CD4-positive, alpha-beta T cell treated with Interleukin-4 for 1 hour (primary cell): ENCODE data around the gene DRGX.
A peak's percentile ranks its signal among the peaks of the same experiment; 100 is the strongest.

Source experiments
- DNase-seq, 2 donors: peaks; one replicate each; pipeline ENCODE4 v3.0.0-alpha.2; 2020 to 2022

The DRGX gene

GRCh38 chr10:49381111-49381900, 14.6 kb downstream of the DRGX start:
- DNase-seq, result no peak

GRCh38 chr10:49379596-49380410, 16.1 kb downstream of the DRGX start:
- no peak for DNase-seq

GRCh38 chr10:49377256-49377655, 18.6 kb downstream of the DRGX start:
- DNase-seq, result no peak

DNA sequence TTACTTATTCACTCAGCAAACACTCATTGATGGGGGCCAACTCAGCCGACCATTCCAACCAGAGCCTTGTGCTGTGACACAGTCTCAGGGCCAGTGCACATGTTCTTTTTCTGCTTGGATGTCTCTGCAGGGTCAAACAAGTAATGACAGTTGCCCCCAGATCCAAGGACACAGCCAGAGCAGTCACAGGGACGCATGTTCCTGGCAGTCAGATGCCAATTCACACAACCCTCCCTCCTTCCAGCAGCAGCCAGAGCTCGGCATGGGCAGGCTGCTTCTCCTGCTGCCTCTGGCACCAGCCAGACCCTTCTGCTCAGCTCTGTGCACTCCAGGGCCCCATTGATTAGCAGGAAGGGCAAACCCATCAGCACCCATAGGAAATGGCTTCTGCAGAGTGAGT, 20.3 kb downstream of the DRGX start:
- no peak for DNase-seq

DNA sequence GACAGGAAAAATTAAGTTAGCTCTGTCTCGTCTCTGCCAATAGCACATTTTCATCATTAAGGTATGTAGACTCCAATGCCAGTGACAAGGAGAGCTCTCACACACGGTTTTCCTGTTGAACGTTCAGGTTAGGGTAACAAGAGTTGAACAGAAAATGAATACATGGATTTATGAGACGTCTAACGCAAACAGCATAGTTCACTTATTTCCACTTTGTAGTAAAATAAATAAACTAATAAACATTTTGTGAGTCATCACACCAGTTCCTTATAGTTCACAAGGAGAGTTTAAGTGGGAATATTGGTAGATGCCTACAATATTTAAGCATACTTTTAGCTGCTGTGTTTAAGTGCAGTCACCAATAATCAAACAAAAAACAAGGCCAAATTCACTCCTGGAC, 21.1 kb downstream of the DRGX start:
- no peak for DNase-seq

- no peak for DNase-seq
These were observed 22.5 kb downstream of the DRGX start for GRCh38 chr10:49373361-49373760.

DNA sequence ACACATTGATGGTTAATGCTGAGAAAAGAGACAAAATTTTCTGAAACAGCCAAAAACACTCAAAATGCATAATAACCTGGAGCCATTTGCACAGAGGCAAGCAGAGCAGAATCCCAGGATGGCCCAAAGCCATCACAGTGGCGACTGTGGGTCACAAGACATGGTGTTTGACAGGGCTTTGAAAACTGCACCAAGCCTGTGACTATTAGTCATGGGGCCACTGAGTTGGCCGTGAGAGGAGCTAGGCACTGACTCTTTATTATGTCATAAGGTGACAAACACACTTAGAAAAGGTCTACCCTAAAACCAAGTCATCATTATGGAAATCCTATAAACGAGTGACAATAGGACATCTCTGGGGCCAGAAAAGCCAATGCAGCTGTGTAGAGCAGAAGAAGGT, 23.9 kb downstream of the DRGX start:
- no peak for DNase-seq

GRCh38 chr10:49370326-49371100, 25.4 kb downstream of the DRGX start:
- no peak for DNase-seq

DNA sequence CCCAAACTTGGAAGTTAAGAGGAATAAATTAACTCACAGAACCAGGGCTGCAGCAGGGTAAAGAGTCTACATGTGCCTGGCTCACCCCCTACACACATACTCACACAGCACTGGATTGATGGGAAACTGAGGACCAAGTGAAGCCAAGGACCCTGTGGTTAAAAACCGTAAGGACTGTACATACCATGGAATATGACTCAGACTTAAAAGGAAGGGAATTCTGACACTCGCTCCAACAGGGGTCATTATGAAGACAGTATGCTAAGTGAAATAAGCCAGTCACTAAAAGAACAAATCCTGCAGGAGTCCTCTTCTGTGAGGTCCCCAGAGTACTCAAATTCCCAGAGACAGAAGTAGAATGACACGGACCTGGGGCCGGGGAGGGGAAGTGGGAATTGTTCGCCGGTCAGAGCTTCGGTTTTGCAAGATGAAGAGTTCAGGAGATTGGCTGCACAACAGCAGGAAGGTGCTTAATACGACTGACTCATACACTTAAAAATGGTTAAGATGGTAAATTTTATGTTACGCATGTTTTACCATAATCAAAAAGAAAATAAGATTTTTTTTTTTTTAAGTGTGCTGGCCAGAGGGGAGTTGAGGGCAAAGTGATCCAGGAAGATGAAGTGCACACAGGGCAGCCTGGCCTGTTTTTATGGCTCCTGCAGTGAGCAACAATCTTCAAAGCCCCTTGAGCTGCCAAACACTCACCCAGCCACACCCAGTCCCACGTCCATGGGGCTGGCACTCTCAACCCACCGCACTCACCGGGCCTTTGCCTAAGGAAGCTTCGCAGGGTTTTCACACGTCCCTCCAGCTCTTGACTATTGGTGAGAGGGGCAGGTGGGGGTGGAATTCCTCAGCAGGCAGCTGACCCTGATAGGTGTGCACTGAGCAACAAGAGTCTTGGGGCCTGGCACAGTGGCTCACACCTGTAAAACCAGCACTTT, 26.4 kb downstream of the DRGX start:
- DNase-seq, result no peak

DNA sequence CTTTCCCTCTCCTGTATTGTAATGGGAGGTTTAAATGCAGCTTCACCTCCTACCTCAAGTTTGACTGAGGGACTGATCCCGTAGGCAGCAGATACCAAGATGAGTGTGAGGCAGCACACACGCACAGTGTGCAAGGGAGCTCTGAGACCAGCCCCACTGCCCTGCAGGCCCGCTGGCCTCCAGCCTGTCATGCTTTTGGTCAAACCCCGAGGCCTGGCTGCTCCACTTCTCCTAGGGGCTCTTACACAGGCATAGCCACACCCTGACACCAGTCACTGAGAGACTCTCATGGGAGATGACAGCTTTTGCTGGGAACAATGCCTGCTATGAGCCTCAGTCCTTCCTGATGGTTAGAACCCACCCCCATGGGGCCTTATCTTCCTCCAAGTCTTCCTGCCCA, 27.6 kb downstream of the DRGX start:
- DNase-seq, result no peak

- DNase-seq, result no peak
These were observed 28.3 kb downstream of the DRGX start for GRCh38 chr10:49367600-49367999.

DNA sequence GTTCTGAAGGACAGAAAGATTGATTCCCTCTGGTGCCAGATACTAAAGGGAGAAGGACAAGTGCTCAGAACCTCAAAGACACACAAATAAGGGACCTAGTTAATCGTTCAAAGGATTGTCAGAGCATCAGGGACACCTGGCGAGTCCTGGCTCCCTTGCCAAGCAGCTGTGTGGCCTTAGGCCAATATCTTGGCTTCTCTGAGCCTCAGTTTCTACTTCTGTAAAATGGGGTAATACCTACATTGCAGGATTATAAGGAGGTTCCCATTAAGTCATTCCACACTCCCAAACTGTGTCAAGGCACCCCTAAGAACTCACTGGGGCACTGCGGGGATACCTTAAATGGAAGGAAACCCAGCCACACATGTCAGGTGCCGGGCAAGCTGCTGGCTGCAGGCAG, 29.4 kb downstream of the DRGX start:
- DNase-seq, result no peak

GRCh38 chr10:49365675-49366415, 30.0 kb downstream of the DRGX start:
- DNase-seq, result no peak

DNA sequence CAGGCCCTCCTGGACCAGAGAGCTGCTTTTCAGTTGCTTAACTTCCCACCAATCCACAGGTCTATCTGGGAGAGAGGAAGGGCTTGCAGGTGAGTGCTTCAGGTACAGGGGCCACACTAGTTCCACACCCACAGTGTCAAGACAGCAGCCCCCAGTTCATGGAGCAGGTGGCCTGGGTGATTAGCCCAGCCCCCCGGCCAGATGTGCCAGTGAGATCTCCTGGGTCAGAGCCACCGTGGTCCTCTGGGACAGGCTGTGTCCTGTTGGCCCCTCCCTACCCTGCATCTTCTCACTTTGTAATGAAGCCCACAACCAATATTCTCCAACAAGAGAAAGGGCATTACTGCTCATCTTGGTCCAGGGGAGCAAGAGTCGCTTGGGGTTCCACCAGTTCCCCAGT, 30.6 kb downstream of the DRGX start:
- DNase-seq, result no peak

- no peak for DNase-seq
These were observed 31.1 kb downstream of the DRGX start for GRCh38 chr10:49364747-49365146.

DNA sequence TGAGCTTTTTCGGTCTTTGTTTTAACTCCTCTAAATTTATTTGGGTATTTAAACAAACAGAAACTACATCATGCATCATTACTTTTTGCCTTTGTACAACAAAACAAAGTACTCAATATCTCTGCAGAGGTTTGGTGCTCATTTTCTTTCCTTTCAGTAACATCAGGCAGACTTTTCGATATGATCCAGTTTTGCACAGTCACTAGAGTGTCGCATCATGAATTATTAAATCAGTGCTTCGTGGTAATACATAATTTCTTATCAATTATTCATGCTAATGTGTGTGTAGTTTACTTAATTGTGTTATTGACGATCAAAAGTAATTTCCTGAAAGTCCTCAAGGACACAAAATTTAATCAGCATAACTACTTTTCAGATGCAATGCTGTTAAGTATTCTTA, 31.8 kb downstream of the DRGX start:
- DNase-seq, result no peak

- DNase-seq, result no peak
These were observed 32.4 kb downstream of the DRGX start for GRCh38 chr10:49363309-49364031.

GRCh38 chr10:49362596-49363260, 33.2 kb downstream of the DRGX start:
- DNase-seq, result peak; percentile 14 to 32

GRCh38 chr10:49361735-49362568, 33.9 kb downstream of the DRGX start:
- DNase-seq, result no peak
